Kidney epithelial cell (primary cell): Measurements from ENCODE around the gene MSX1. TPM values are rescaled to one million over a fixed set of nuclear protein-coding genes. Genes with fewer than 3 reads are reported as not detected.
"Not testable (repeated sequence)": the region's sequence is repeated elsewhere in the genome, so short reads cannot be mapped to it uniquely, and the experiment has no call there.

Experiments
- DNase-seq: peaks from one replicate; pipeline ENCODE4 v3.0.0-alpha.2; 2010; ENCODE audit warnings: low read depth
- H3K27me3 ChIP-seq: 2 replicates; pipeline ENCODE4 v1.6.0; 2011; ENCODE audit warnings: low read length; ENCODE audit not compliant: control insufficient read depth, insufficient read depth
- H3K36me3 ChIP-seq: 2 replicates; pipeline ENCODE4 v1.5.1; 2011; ENCODE audit warnings: low read length; ENCODE audit not compliant: control insufficient read depth, insufficient read depth
- H3K4me3 ChIP-seq: 2 replicates; pipeline ENCODE4 v1.5.1; 2011; ENCODE audit warnings: low read depth, mild to moderate bottlenecking, control low read depth, low read length
- CTCF ChIP-seq: IDR thresholded peaks from 2 replicates; pipeline ENCODE4 v1.5.1; 2011; ENCODE audit warnings: mild to moderate bottlenecking, moderate library complexity, low read length, control low read depth, inconsistent platforms; ENCODE audit not compliant: insufficient read depth, poor library complexity, severe bottlenecking
- total RNA-seq: library from RNA; depleted of rRNA; stranded (reverse); fragments of >200 nt; gene quantifications from 2 replicates; pipeline ENCODE4 v1.2.3, GENCODE V29; 2015

MSX1 gene
- total RNA-seq, 1 donor from 2014 or later, result 1.6 TPM

GRCh38 chr4:4819213-4819606, 40.3 kb upstream of the MSX1 start:
- Histone ChIP-seq H3K4me3 (no peak overlapping the region), H3K27me3 (peaks cover 5% of the 10 kb centered on the region), H3K36me3 (no peaks in the 10 kb centered on the region)
- no peak for TF ChIP-seq CTCF
- no peak for DNase-seq

GRCh38 chr4:4820261-4820660, 39.2 kb upstream of the MSX1 start:
- Histone ChIP-seq H3K4me3 (no peak overlapping the region), H3K27me3 (peaks cover 5% of the 10 kb centered on the region), H3K36me3 (no peaks in the 10 kb centered on the region)
- no peak for TF ChIP-seq CTCF
- no peak for DNase-seq

- no peak for DNase-seq
- TF ChIP-seq CTCF, result no peak
- no peak overlapping the region for H3K4me3 ChIP-seq
- no peaks in the 10 kb centered on the region for H3K36me3 ChIP-seq
- H3K27me3 ChIP-seq, result peaks cover 5% of the 10 kb centered on the region
Measured at GRCh38 chr4:4820739-4821138, 38.7 kb upstream of the MSX1 start.

GRCh38 chr4:4821577-4821976, 37.9 kb upstream of the MSX1 start:
- no peak for TF ChIP-seq CTCF
- peaks cover 5% of the 10 kb centered on the region for H3K27me3 ChIP-seq
- no peak overlapping the region for H3K4me3 ChIP-seq
- no peak for DNase-seq
- H3K36me3 ChIP-seq, result no peaks in the 10 kb centered on the region

GRCh38 chr4:4822286-4822685, 37.2 kb upstream of the MSX1 start:
- H3K4me3 ChIP-seq, DNase-seq, H3K36me3 ChIP-seq, H3K27me3 ChIP-seq: not testable (repeated sequence)

GRCh38 chr4:4823621-4824162, 35.8 kb upstream of the MSX1 start:
- no peak for TF ChIP-seq CTCF
- DNase-seq, result no peak

More at GRCh38 chr4:4823621-4824162, 35.8 kb upstream of the MSX1 start:
- H3K4me3 ChIP-seq, result no peak overlapping the region
- H3K27me3 ChIP-seq, result peaks cover 5% of the 10 kb centered on the region
- H3K36me3 ChIP-seq, result no peaks in the 10 kb centered on the region
